HepG2 (cell line): ENCODE measurements around the gene CARMIL3. TPM values are rescaled to one million over a fixed set of nuclear protein-coding genes. Genes with fewer than 3 reads are reported as not detected.

ENCODE experiments used
- ATAD3A ChIP-seq: sonication (generic); formaldehyde crosslinking; IDR thresholded peaks from 2 replicates; pipeline ENCODE4 v1.4.0; 2020; ENCODE audit warnings: missing genetic modification reagents
- ATM ChIP-seq: fragments of 450-650 bp; IDR thresholded peaks from 2 replicates; pipeline ENCODE4 v1.7.1; 2017; ENCODE audit warnings: mild to moderate bottlenecking, borderline replicate concordance
- E2F1 ChIP-seq: sonication (generic); formaldehyde crosslinking; IDR thresholded peaks from 2 replicates; pipeline ENCODE4 v1.5.0; 2020; ENCODE audit warnings: missing genetic modification reagents
- HMGXB4 ChIP-seq, 2 experiments: sonication (generic) in 1 of 2; formaldehyde crosslinking in 1 of 2; IDR thresholded peaks; 2 replicates each; pipeline versions ENCODE4 v1.4.0 to v1.6.1; 2018 to 2020; ENCODE audit warnings: missing genetic modification reagents in 2 of 2, borderline replicate concordance in 1 of 2, low read depth in 1 of 2, mild to moderate bottlenecking in 1 of 2, missing biosample characterization in 1 of 2
- SKI ChIP-seq: fragments of 450-650 bp; IDR thresholded peaks from one replicate; pipeline ENCODE4 v1.6.1; 2018; ENCODE audit warnings: mild to moderate bottlenecking; ENCODE audit not compliant: partially characterized antibody
- SNAPC4 ChIP-seq: sonication (generic); formaldehyde crosslinking; IDR thresholded peaks from 2 replicates; pipeline ENCODE4 v1.4.0; 2020; ENCODE audit warnings: mild to moderate bottlenecking, missing genetic modification reagents
- WIZ ChIP-seq: sonication (generic); formaldehyde crosslinking; IDR thresholded peaks from 2 replicates; pipeline ENCODE4 v1.5.1; 2020; ENCODE audit warnings: mild to moderate bottlenecking, missing genetic modification reagents
- ZBTB42 ChIP-seq: sonication (generic); formaldehyde crosslinking; IDR thresholded peaks from 2 replicates; pipeline ENCODE4 v1.5.0; 2020; ENCODE audit warnings: mild to moderate bottlenecking, missing genetic modification reagents
- ZBTB7A ChIP-seq: sonication (generic); formaldehyde crosslinking; IDR thresholded peaks from 2 replicates; pipeline ENCODE4 v1.8.0; 2022; ENCODE audit warnings: mild to moderate bottlenecking, missing genetic modification reagents
- ZBTB7B ChIP-seq: sonication (generic); formaldehyde crosslinking; IDR thresholded peaks from 2 replicates; pipeline ENCODE4 v1.4.0; 2020; ENCODE audit warnings: missing genetic modification reagents
- ZHX2 ChIP-seq, 2 experiments: sonication (generic) in 1 of 2; formaldehyde crosslinking in 1 of 2; IDR thresholded peaks; 2 replicates each; pipeline versions ENCODE4 v1.6.1 to v1.9.0; 2014 to 2022; ENCODE audit warnings: antibody characterized with exemption in 1 of 2, borderline replicate concordance in 1 of 2, inconsistent platforms in 1 of 2, low read depth in 1 of 2, missing genetic modification reagents in 1 of 2
- ZMAT3 ChIP-seq: sonication (generic); formaldehyde crosslinking; conservative IDR thresholded peaks from 2 replicates; pipeline ENCODE4 v1.7.0; 2021; ENCODE audit warnings: missing genetic modification reagents
- ZNF329 ChIP-seq: sonication (generic); formaldehyde crosslinking; IDR thresholded peaks from 2 replicates; pipeline ENCODE4 v1.9.0; 2021; ENCODE audit warnings: low read depth, mild to moderate bottlenecking, missing genetic modification reagents
- ZNF772 ChIP-seq: sonication (generic); formaldehyde crosslinking; IDR thresholded peaks from 2 replicates; pipeline ENCODE4 v1.5.0; 2020; ENCODE audit warnings: mild to moderate bottlenecking, missing genetic modification reagents
- polyA plus RNA-seq, 8 experiments: library from polyadenylated mRNA; depleted of rRNA in 3 of 8; stranded (reverse) in 7 of 8; unstranded in 1 of 8; fragments of >200 nt; fragmentation: Illumina TruSeq in 4 of 8; extraction: Trizol in 4 of 8; gene quantifications; 2 replicates each; pipeline versions ENCODE4 v1.2.1 to v1.2.3, GENCODE V29; 2011 to 2016; ENCODE audit warnings: low read depth in 4 of 8, missing spikeins in 1 of 8, mixed read lengths in 1 of 8; ENCODE audit not compliant: insufficient read depth in 1 of 8
- total RNA-seq, 5 experiments: library from RNA; depleted of rRNA; stranded (reverse); fragments of >200 nt; fragmentation: Illumina TruSeq; extraction: Trizol; gene quantifications; 2 replicates each; pipeline ENCODE4 v1.2.3, GENCODE V29; 2016; ENCODE audit warnings: low read depth in 1 of 5

Gene CARMIL3
- total and polyA plus RNA-seq, 2 of the 13 experiments (the other 11 are each of a cell fraction or from before 2014, with no cell fraction given) = 0.27 to 0.55 TPM

DNA sequence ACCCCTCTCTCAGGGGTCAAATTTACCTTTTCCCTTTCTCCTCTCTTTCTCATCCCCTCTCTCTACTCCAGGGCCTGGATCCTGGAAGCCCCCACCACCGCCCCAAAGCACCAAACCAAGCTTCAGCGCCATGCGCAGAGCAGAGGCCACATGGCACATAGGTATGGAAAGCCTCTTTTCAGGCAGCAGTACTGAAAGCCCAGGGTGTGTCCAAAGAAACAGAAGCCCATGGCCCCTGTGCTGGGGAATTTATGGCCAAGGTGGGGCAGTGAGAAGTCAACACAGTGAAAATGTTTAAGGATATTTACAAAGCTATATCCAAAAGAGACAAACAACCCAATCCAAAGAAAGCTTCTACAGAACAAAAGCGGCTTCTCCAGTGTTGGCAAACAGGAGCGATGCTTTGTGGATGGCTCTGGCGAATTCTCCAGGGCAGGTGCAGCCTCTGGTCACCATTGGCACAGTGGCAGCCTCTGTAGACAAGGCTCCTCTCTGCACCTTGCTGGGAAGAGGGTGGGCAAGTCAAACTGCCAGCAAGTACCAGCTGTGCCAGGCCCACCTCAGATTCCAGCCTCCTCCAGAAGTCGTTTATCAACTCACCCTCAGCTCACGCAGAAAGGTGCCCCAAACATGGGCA, 14.8 kb downstream of the CARMIL3 start (continued):
- TF ChIP-seq ZHX2 (IDR thresholded peaks at IDR 0.05; ENCODE audit: low read depth) (0 out of 2 replicates have a peak, but pooled peaks have one; percentile 25), ZHX2 (CRISPR knock-in tag; IDR thresholded peaks at IDR 0.05; ENCODE audit: borderline replicate concordance) (no peak), E2F1 (CRISPR knock-in tag) (no peak), ZBTB7A (CRISPR knock-in tag) (no peak; the same call in 1 of the 2 replicates), ZBTB7B (CRISPR knock-in tag) (no peak), SKI (no peak), ZNF772 (CRISPR knock-in tag) (peak; percentile 41; the same call in 1 of the 2 replicates), ZNF329 (CRISPR knock-in tag) (no peak), WIZ (CRISPR knock-in tag) (0 out of 2 replicates have a peak, but pooled peaks have one; percentile 16), ATAD3A (CRISPR knock-in tag) (no peak), HMGXB4 (CRISPR knock-in tag; IDR thresholded peaks at IDR 0.05; ENCODE audit: borderline replicate concordance in 1 of 2, low read depth in 1 of 2) (0 out of 4 replicates have a peak, but pooled peaks of 1 of the 2 experiments have one; percentile 13), ATM (no peak), ZBTB42 (CRISPR knock-in tag) (no peak), ZMAT3 (CRISPR knock-in tag) (0 out of 2 replicates have a peak, but pooled peaks have one; percentile 42), SNAPC4 (CRISPR knock-in tag) (no peak)
